H9 (cell line): Measurements from ENCODE around the gene CTNNA1. TPM values are rescaled to one million over a fixed set of nuclear protein-coding genes. Genes with fewer than 3 reads are reported as not detected.

ENCODE experiments used
- DNase-seq: peaks from one replicate; pipeline ENCODE4 v3.0.0-alpha.2; 2017
- H2AFZ ChIP-seq: one replicate; pipeline ENCODE4 v1.6.1; 2013; ENCODE audit warnings: mild to moderate bottlenecking, low read length, control low read depth, moderate library complexity
- H2AK5ac ChIP-seq: 2 replicates; pipeline ENCODE4 v1.6.1; 2013; ENCODE audit warnings: low read length, control low read depth, mixed read lengths; ENCODE audit not compliant: insufficient read length
- H2BK120ac ChIP-seq: one replicate; pipeline ENCODE4 v1.6.1; 2013; ENCODE audit warnings: low read depth, mild to moderate bottlenecking, low read length, control low read depth, inconsistent platforms; ENCODE audit not compliant: poor library complexity, severe bottlenecking
- H2BK12ac ChIP-seq: 2 replicates; pipeline ENCODE4 v1.6.1; 2013; ENCODE audit warnings: low read length, control low read depth, mixed read lengths, low read depth; ENCODE audit not compliant: insufficient read length
- H2BK15ac ChIP-seq: 2 replicates; pipeline ENCODE4 v1.6.1; 2013; ENCODE audit warnings: low read depth, low read length, control low read depth
- H2BK20ac ChIP-seq: one replicate; pipeline ENCODE4 v1.6.1; 2013; ENCODE audit warnings: low read depth, mild to moderate bottlenecking, low read length, control low read depth, inconsistent platforms; ENCODE audit not compliant: poor library complexity, severe bottlenecking
- H2BK5ac ChIP-seq: 2 replicates; pipeline ENCODE4 v1.6.1; 2013; ENCODE audit warnings: low read length, control low read depth, mixed read lengths; ENCODE audit not compliant: insufficient read length
- H3K14ac ChIP-seq: 2 replicates; pipeline ENCODE4 v1.6.1; 2013; ENCODE audit warnings: low read length, control low read depth; ENCODE audit not compliant: insufficient read depth
- H3K18ac ChIP-seq: 2 replicates; pipeline ENCODE4 v1.6.1; 2013; ENCODE audit warnings: low read depth, mild to moderate bottlenecking, mixed read lengths, low read length, control low read depth; ENCODE audit not compliant: insufficient read length
- H3K23ac ChIP-seq: 2 replicates; pipeline ENCODE4 v1.6.1; 2013; ENCODE audit warnings: low read length, control low read depth, mixed read lengths, low read depth; ENCODE audit not compliant: insufficient read length
- H3K23me2 ChIP-seq: 2 replicates; pipeline ENCODE4 v1.6.1; 2013; ENCODE audit warnings: low read depth, mild to moderate bottlenecking, mixed read lengths, low read length, control low read depth; ENCODE audit not compliant: insufficient read length, poor library complexity, severe bottlenecking
- H3K27ac ChIP-seq: 2 replicates; pipeline ENCODE4 v1.5.1; 2013; ENCODE audit warnings: low read length, control low read depth, mixed read lengths, low read depth; ENCODE audit not compliant: insufficient read length
- H3K27me3 ChIP-seq: 2 replicates; pipeline ENCODE4 v1.6.1; 2013; ENCODE audit warnings: low read length, control low read depth, inconsistent platforms; ENCODE audit not compliant: insufficient read depth
- H3K4ac ChIP-seq: 2 replicates; pipeline ENCODE4 v1.6.1; 2013; ENCODE audit warnings: low read depth, mild to moderate bottlenecking, control low read depth, inconsistent platforms, low read length, moderate library complexity
- H3K4me1 ChIP-seq: 2 replicates; pipeline ENCODE4 v1.6.1; 2013; ENCODE audit warnings: low read length, control low read depth, inconsistent platforms; ENCODE audit not compliant: insufficient read depth
- H3K4me2 ChIP-seq: 2 replicates; pipeline ENCODE4 v1.6.1; 2013; ENCODE audit warnings: low read length, control low read depth, mixed read lengths; ENCODE audit not compliant: insufficient read length, insufficient read depth
- H3K56ac ChIP-seq: 2 replicates; pipeline ENCODE4 v1.6.1; 2013; ENCODE audit warnings: low read depth, mild to moderate bottlenecking, mixed read lengths, low read length, control low read depth; ENCODE audit not compliant: insufficient read length
- H3K79me1 ChIP-seq: 2 replicates; pipeline ENCODE4 v1.6.1; 2013; ENCODE audit warnings: low read depth, mild to moderate bottlenecking, moderate library complexity, low read length, control low read depth, inconsistent platforms; ENCODE audit not compliant: insufficient read depth, poor library complexity, severe bottlenecking
- H3K79me2 ChIP-seq: 2 replicates; pipeline ENCODE4 v1.6.1; 2013; ENCODE audit warnings: low read length, control low read depth, inconsistent platforms; ENCODE audit not compliant: insufficient read depth
- H3K9ac ChIP-seq: 2 replicates; pipeline ENCODE4 v1.6.1; 2013; ENCODE audit warnings: low read length, control low read depth, mixed read lengths; ENCODE audit not compliant: insufficient read length; ENCODE audit errors: extremely low read depth
- H3K9me3 ChIP-seq: one replicate; pipeline ENCODE4 v1.6.1; 2013; ENCODE audit warnings: low read depth, low read length, inconsistent platforms; ENCODE audit not compliant: control insufficient read depth
- H3T11ph ChIP-seq: one replicate; pipeline ENCODE4 v1.6.1; 2013; ENCODE audit warnings: mild to moderate bottlenecking, low read length, control low read depth, inconsistent platforms
- H4K20me1 ChIP-seq: one replicate; pipeline ENCODE4 v1.6.1; 2013; ENCODE audit not compliant: control insufficient read depth, insufficient read length, insufficient read depth
- H4K5ac ChIP-seq: 2 replicates; pipeline ENCODE4 v1.6.1; 2013; ENCODE audit warnings: low read depth, mild to moderate bottlenecking, mixed read lengths, low read length, control low read depth; ENCODE audit not compliant: insufficient read length
- H4K8ac ChIP-seq: replicated peaks from 2 replicates; pipeline ENCODE4 v1.6.1; 2013; ENCODE audit warnings: low read length, control low read depth, mixed read lengths, low read depth; ENCODE audit not compliant: insufficient read length
- H4K91ac ChIP-seq: 2 replicates; pipeline ENCODE4 v1.6.1; 2013; ENCODE audit warnings: low read depth, mild to moderate bottlenecking, moderate library complexity, mixed read lengths, low read length, control low read depth; ENCODE audit not compliant: insufficient read length
- H3K27ac Mint-ChIP-seq, 3 experiments: 2 replicates in 2 of 3; 3 replicates in 1 of 3; pipeline ENCODE4 v1.8.0; 2020 to 2021; ENCODE audit warnings: mixed read lengths in 3 of 3, mild to moderate bottlenecking in 1 of 3, moderate library complexity in 1 of 3
- H3K27me3 Mint-ChIP-seq: 2 replicates; pipeline ENCODE4 v1.8.0; 2021; ENCODE audit warnings: low read depth, mild to moderate bottlenecking, moderate library complexity, mixed read lengths
- H3K36me3 Mint-ChIP-seq, 3 experiments: 2 replicates in 2 of 3; 3 replicates in 1 of 3; pipeline ENCODE4 v1.8.0; 2020 to 2021; ENCODE audit warnings: low read depth in 3 of 3, mixed read lengths in 3 of 3; ENCODE audit not compliant: insufficient read depth in 1 of 3
- H3K4me1 Mint-ChIP-seq, 2 experiments: 2 replicates each; pipeline ENCODE4 v1.8.0; 2020; ENCODE audit warnings: mixed read lengths in 2 of 2
- H3K4me3 Mint-ChIP-seq, 2 experiments: 2 replicates in 1 of 2; 3 replicates in 1 of 2; pipeline ENCODE4 v1.8.0; 2020 to 2021; ENCODE audit warnings: mild to moderate bottlenecking in 2 of 2, mixed read lengths in 2 of 2, moderate library complexity in 1 of 2
- H3K9me3 Mint-ChIP-seq, 2 experiments: 2 replicates in 1 of 2; 3 replicates in 1 of 2; pipeline ENCODE4 v1.8.0; 2020; ENCODE audit warnings: mild to moderate bottlenecking in 2 of 2, mixed read lengths in 2 of 2, moderate library complexity in 1 of 2
- WGBS: extraction: QIAGEN DNeasy Blood & Tissue Kit; methylation state at CpG from one replicate; pipeline ENCODE4 v1.1.7; 2013; ENCODE audit warnings: missing lambda C conversion rate, low lambda C conversion rate, mixed read lengths; ENCODE audit not compliant: insufficient read length; ENCODE audit errors: extremely low coverage; 5-methylcytosine and 5-hydroxymethylcytosine counted together
- total RNA-seq: library from RNA; stranded (reverse); gene quantifications from 2 replicates; pipeline ENCODE4 v1.2.1, GENCODE V29; 2021
- TF ChIP-seq, protein P1 (sequence below): fragments of 200-600 bp; sonication (generic); conservative IDR thresholded peaks from 3 replicates; pipeline ENCODE4 v1.8.0; 2021; ENCODE audit warnings: antibody characterized with exemption, mild to moderate bottlenecking

CTNNA1 gene
- total RNA-seq, 1 experiment from 2014 or later, result 354 TPM

DNA sequence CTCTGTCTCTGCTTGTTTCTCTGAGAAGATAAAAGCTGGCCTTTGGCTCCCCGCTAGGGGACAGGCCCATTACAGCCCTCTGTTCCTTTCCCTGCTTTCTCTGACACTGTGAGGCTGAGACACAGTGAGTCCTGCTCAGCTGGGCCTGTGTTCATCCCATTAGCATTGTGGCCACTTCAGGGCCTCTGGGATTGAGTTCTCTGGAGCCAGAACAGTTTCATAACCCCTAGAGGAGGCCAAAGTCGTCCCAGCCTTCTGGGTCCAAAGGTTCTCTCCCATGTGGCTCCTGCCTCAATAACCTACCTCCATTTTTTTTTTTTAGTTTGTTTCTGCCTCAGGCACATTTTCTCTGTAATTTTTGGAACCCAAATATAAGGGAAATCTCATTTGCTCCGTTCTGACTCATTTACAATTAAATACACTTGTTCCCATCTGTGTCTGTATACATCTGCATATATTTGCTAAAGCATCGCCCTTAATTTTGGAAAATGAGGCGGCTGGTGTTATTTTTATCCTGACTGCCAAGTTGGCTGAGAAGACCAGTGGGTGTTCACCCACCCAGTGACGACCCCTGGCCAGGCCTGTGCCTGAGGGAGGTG, 27.3 kb upstream of the CTNNA1 start:
- H3K23me2 ChIP-seq, result no peaks in the 10 kb centered on the region
- peak overlapping the region; percentile 14 for H4K91ac ChIP-seq
- peak overlapping the region; percentile 60 for H3T11ph ChIP-seq
- no peak for DNase-seq
- H4K8ac ChIP-seq, result no peak overlapping the region
- H2BK5ac ChIP-seq, result no peak overlapping the region
- no peak overlapping the region for H3K9ac ChIP-seq
- H3K36me3 Mint-ChIP-seq, result peaks cover 0 to 4% (median 2%) of the 10 kb centered on the region in 3 experiments; a peak in 2 of 7 replicates
- peak overlapping the region; percentile 24; the same call in 1 of the 2 replicates for H3K4ac ChIP-seq
- H2BK12ac ChIP-seq, result no peak overlapping the region
- H3K4me2 ChIP-seq, result peak overlapping the region; percentile 2
- no peak overlapping the region for H3K56ac ChIP-seq
- peak overlapping the region in 1 of 2 experiments; percentile 19; a peak in 3 of 5 replicates for H3K4me3 Mint-ChIP-seq
- H3K23ac ChIP-seq, result no peak overlapping the region
- peaks cover 44 to 55% of the 10 kb centered on the region in 2 experiments for H3K4me1 Mint-ChIP-seq
- no peak overlapping the region for H4K5ac ChIP-seq
- no peaks in the 10 kb centered on the region; the same call in 1 of the 2 replicates for H3K27me3 Mint-ChIP-seq
- peak overlapping the region; percentile 74 to 97 (median 94) for H3K27ac Mint-ChIP-seq
- H2BK20ac ChIP-seq, result peak overlapping the region; percentile 51
- H3K27me3 ChIP-seq, result no peaks in the 10 kb centered on the region
- TF ChIP-seq, protein P1, sequence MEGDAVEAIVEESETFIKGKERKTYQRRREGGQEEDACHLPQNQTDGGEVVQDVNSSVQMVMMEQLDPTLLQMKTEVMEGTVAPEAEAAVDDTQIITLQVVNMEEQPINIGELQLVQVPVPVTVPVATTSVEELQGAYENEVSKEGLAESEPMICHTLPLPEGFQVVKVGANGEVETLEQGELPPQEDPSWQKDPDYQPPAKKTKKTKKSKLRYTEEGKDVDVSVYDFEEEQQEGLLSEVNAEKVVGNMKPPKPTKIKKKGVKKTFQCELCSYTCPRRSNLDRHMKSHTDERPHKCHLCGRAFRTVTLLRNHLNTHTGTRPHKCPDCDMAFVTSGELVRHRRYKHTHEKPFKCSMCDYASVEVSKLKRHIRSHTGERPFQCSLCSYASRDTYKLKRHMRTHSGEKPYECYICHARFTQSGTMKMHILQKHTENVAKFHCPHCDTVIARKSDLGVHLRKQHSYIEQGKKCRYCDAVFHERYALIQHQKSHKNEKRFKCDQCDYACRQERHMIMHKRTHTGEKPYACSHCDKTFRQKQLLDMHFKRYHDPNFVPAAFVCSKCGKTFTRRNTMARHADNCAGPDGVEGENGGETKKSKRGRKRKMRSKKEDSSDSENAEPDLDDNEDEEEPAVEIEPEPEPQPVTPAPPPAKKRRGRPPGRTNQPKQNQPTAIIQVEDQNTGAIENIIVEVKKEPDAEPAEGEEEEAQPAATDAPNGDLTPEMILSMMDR, result no peak
- no peak overlapping the region for H2AK5ac ChIP-seq
- peak overlapping the region; percentile 81 for H3K14ac ChIP-seq
- no peaks in the 10 kb centered on the region for H3K9me3 ChIP-seq
- H3K79me1 ChIP-seq, result no peaks in the 10 kb centered on the region
- H3K18ac ChIP-seq, result peak overlapping the region; percentile 70
- no peak overlapping the region for H3K27ac ChIP-seq
- H3K4me1 ChIP-seq, result peaks cover 13% of the 10 kb centered on the region; the same call in 1 of the 2 replicates
- H4K20me1 ChIP-seq, result no peaks in the 10 kb centered on the region
- peak overlapping the region; percentile 15 for H2BK120ac ChIP-seq
- no peaks in the 10 kb centered on the region for H3K79me2 ChIP-seq
- H2AFZ ChIP-seq, result no peak overlapping the region
- H3K9me3 Mint-ChIP-seq, result peaks cover 0 to 4% of the 10 kb centered on the region in 2 experiments; a peak in 2 of 5 replicates
- WGBS, result no CpG with 5 or more reads among the region's 6 CpGs
- no peak overlapping the region for H2BK15ac ChIP-seq
